Parietal lobe (tissue), 2 donors: ENCODE measurements around the gene SUMO1. TPM values are rescaled to one million over a fixed set of nuclear protein-coding genes. Genes with fewer than 3 reads are reported as not detected.

Experiments used
- small RNA-seq: library from RNA; depleted of rRNA; stranded (forward); fragments of <200 nt; gene quantifications from one replicate; pipeline ENCODE3, GENCODE V24; 2014; ENCODE audit warnings: low replicate concordance
- total RNA-seq: library from RNA; depleted of rRNA; stranded (reverse); fragments of >200 nt; gene quantifications from one replicate; pipeline ENCODE4 v1.2.3, GENCODE V29; 2014

SUMO1 gene
- total RNA-seq, result 110 TPM

DNA sequence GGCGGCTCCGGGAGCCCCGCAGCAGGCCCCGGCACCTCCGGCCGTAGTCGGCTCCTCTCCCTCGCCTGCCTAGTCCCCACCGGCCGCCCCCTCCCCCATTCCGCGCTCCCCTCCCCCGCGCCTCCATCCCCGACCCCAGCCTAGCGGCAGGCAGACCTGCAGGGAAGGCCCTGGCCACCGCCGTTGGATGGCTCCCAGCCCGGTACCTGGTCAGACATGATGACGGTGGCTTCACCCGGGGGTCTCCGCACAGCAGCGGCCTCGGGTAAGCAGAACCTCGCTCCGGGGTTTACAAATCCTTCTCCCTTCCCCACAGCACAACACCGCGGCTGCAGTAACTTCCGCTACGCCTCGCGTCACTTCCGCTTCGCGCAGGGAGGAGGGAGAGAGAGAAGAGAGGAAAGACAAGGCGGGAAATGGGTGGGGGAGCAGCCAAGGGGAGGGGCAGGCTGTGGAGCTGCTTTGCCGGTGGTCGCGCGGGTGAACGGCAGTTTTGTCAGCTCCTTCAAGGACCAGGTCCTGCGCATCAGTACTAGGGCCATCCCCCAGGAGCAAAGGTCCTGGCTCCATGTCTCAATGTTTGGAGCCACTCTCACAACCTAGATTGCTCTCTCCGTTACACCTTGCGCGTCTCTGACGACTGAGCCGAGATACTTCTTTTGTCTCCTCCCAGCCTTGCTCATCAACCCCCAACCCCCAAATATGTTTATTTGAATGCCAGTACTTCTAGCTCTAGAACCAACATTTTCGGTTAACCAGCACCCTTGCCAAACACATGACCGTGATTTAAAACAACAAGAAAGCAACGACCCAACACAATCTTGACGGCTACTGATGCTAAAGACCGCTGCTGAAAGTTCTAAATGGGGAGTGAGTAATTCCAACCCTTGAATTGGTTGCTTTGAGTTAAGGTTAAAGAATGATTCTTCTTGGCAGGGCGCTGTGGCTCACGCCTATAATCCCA is at the start of gene SUMO1:
TSS of gene SUMO1 (minus strand) at position 364 of the 964 bp plus-strand sequence. CDS start at position 218, 146 bp downstream.

DNA sequence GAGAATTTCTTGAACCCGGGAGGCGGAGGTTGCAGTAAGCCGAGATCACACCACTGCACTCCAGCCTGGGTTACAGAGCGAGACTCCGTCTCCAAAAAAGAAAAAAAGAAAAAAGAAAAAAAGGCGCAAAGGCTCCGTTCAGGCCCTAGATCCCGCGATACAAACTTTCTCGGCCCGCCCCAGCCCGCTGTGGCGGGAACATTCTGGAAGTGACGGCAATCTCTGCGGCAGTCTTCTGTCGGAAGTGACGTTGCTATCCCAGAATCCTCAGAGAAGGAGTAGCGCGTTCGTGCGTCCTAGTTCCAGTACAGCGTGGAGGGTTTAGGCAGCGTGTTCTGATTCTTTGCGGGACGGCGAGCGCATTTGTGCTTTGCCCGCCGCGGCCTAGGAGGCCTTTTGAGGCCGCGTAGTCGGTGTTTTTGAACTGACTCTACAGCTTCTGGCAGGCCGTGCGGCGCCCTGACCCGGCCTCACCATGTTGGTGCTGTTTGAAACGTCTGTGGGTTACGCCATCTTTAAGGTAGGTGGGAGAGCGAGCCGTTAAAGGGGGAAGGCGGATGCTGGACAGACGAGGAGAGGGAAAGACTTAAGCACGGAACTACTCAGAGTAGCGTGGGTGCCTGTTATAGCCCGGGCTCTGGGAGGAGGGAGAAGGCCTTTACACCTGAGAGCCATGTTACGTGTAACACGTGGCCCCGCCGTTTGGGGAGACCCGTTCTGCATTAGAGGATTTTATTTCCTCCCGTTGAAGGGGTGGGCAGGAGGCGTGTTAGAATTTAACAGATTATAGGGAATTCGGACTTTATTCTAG is 27.3 kb upstream of the SUMO1 start, which contains the start of gene NOP58:
TSS of gene NOP58 (plus strand) at position 297 of the 811 bp plus-strand sequence. CDS start at position 476, 179 bp downstream.

Small RNA genes lying within 50 kb of the gene (small RNA-seq; reads per million reads assigned to genes)
- gene AC079354.2 (not detected), gene RF00575 (not detected), gene SNORD70 (55.3 reads per million, percentile 94 among the genes with 10 or more reads in this experiment)

Other genes starting within 250 kb of the SUMO1 start
- gene FZD7, start 204.7 kb downstream of the SUMO1 start, total RNA-seq, result 7.2 TPM
- gene KIAA2012, start 165.3 kb downstream of the SUMO1 start, total RNA-seq, result 1.9 TPM
- gene NOP58, start 27.2 kb upstream of the SUMO1 start, total RNA-seq, result 95.2 TPM
- gene BMPR2, start 137.7 kb upstream of the SUMO1 start, total RNA-seq, result 121 TPM